GM11168 (cell line): ENCODE results near the gene GEMIN4.
"Not testable (repeated sequence)": the region's sequence is repeated elsewhere in the genome, so short reads cannot be mapped to it uniquely, and the experiment has no call there.

Experiments used
- in situ Hi-C: fragments of 300-500 bp; cut with MboI; formaldehyde crosslinking; loops from one replicate; pipeline ENCODE4 v1.12.0; 2022; ENCODE audit warnings: low sequenced_read_pairs; ENCODE audit not compliant: unreplicated experiment

The GEMIN4 gene

GRCh38 chr17:781805-782731 is 30.0 kb upstream of the GEMIN4 start, which contains the start of the genes GLOD4 and MRM3:
Gene GLOD4 (minus strand): TSS chr17:782280. CDS start chr17:782255, 25 bp downstream.
Gene MRM3 (plus strand): TSS chr17:782353. CDS start chr17:782379, 26 bp downstream.
- in situ Hi-C loops: no loop called here

GRCh38 chr17:778096-778495 is 26.0 kb upstream of the GEMIN4 start:
- in situ Hi-C loops: no loop called here

- in situ Hi-C loops: no loop called here
These were observed 22.2 kb upstream of the GEMIN4 start for GRCh38 chr17:774313-774584.

- in situ Hi-C loops: no loop called here
These were observed 21.6 kb upstream of the GEMIN4 start for GRCh38 chr17:773467-774312.

- in situ Hi-C loops: no loop called here
These were observed 21.0 kb upstream of the GEMIN4 start for GRCh38 chr17:773016-773415.

- in situ Hi-C loops: no loop called here
These were observed 15.0 kb upstream of the GEMIN4 start for GRCh38 chr17:767076-767475.

GRCh38 chr17:760371-760770 is 8.3 kb upstream of the GEMIN4 start:
- in situ Hi-C loops: no loop called here

GRCh38 chr17:759964-760363 is 7.9 kb upstream of the GEMIN4 start:
- in situ Hi-C loops: no loop called here

- in situ Hi-C loops: not testable (repeated sequence)
These were observed 4.0 kb upstream of the GEMIN4 start for GRCh38 chr17:756010-756567.

- in situ Hi-C loops: not testable (repeated sequence)
These were observed 3.4 kb upstream of the GEMIN4 start for GRCh38 chr17:755319-755961.

GRCh38 chr17:753418-753817 is 1.4 kb upstream of the GEMIN4 start:
- in situ Hi-C loops: no loop called here

GRCh38 chr17:752620-753219 is 656 bp upstream of the GEMIN4 start:
- in situ Hi-C loops: no loop called here

- in situ Hi-C loops: no loop called here
These were observed 629 bp downstream of the GEMIN4 start for GRCh38 chr17:751269-752001.

GRCh38 chr17:750431-751037 is 1.5 kb downstream of the GEMIN4 start:
- in situ Hi-C loops: no loop called here

GRCh38 chr17:749359-749758 is 2.7 kb downstream of the GEMIN4 start:
- in situ Hi-C loops: not testable (repeated sequence)

GRCh38 chr17:748604-749003 is 3.5 kb downstream of the GEMIN4 start:
- in situ Hi-C loops: not testable (repeated sequence)

GRCh38 chr17:746783-747629 is 5.1 kb downstream of the GEMIN4 start:
- in situ Hi-C loops: no loop called here

- in situ Hi-C loops: no loop called here
These were observed 5.9 kb downstream of the GEMIN4 start for GRCh38 chr17:746181-746580.
